T-helper 17 cell (primary cell): ENCODE data around the gene SV2B. TPM values are rescaled to one million over a fixed set of nuclear protein-coding genes. Genes with fewer than 3 reads are reported as not detected.
A peak's percentile ranks its signal among the peaks of the same experiment; 100 is the strongest.

Source experiments
- ATAC-seq: fragments of 150-1000 bp; cut with Tn5 transposase; 2 replicates; pipeline ENCODE4 v1.10.0; 2021; ENCODE audit warnings: mild to moderate bottlenecking, moderate library complexity
- DNase-seq, 3 donors: peaks; one replicate each; pipeline versions ENCODE4 v3.0.0 to v3.0.0-alpha.2; 2020 to 2021
- H3K9me3 ChIP-seq: one replicate; pipeline ENCODE4 v1.7.0; 2013; ENCODE audit warnings: low read length, mild to moderate bottlenecking; ENCODE audit not compliant: control insufficient read depth, poor library complexity, severe bottlenecking
- H3K27ac Mint-ChIP-seq: one replicate; pipeline ENCODE4 v1.8.0; 2022; ENCODE audit warnings: mild to moderate bottlenecking, moderate library complexity, mixed read lengths
- H3K27me3 Mint-ChIP-seq: one replicate; pipeline ENCODE4 v1.8.0; 2022; ENCODE audit warnings: mixed read lengths
- H3K36me3 Mint-ChIP-seq: one replicate; pipeline ENCODE4 v1.8.0; 2022; ENCODE audit warnings: low read depth, mixed read lengths
- H3K4me1 Mint-ChIP-seq: one replicate; pipeline ENCODE4 v1.8.0; 2022; ENCODE audit warnings: mild to moderate bottlenecking, mixed read lengths
- H3K4me3 Mint-ChIP-seq: one replicate; pipeline ENCODE4 v1.8.0; 2022; ENCODE audit warnings: mild to moderate bottlenecking, moderate library complexity, mixed read lengths
- total RNA-seq, 4 donors: library from RNA in 2 of 4; stranded (reverse) in 2 of 4; gene quantifications; one replicate each; pipeline ENCODE4 v1.2.3 and lab custom pipeline; 2022 to 2026

Gene SV2B
- total RNA-seq, 2 donors from 2014 or later, result 0.10 TPM; not detected in 1

- no peak for DNase-seq
Measured at GRCh38 chr15:91294344-91294743, 194.3 kb downstream of the SV2B start.

GRCh38 chr15:91294795-91295194 lies 194.7 kb downstream of the SV2B start:
- no peak for ATAC-seq
- no peaks in the 10 kb centered on the region for H3K9me3 ChIP-seq
- Mint-ChIP-seq H3K4me1 (no peaks in the 10 kb centered on the region), H3K27ac (no peak overlapping the region), H3K27me3 (peaks cover 31% of the 10 kb centered on the region), H3K4me3 (no peak overlapping the region), H3K36me3 (no peaks in the 10 kb centered on the region)
- DNase-seq, result no peak

More at GRCh38 chr15:91294344-91294743, 194.3 kb downstream of the SV2B start:
- Mint-ChIP-seq H3K27ac (no peak overlapping the region), H3K36me3 (no peaks in the 10 kb centered on the region), H3K4me1 (no peaks in the 10 kb centered on the region), H3K27me3 (peaks cover 35% of the 10 kb centered on the region), H3K4me3 (no peak overlapping the region)
- no peak for ATAC-seq
- no peaks in the 10 kb centered on the region for H3K9me3 ChIP-seq

- no peak for ATAC-seq
- H3K9me3 ChIP-seq, result no peaks in the 10 kb centered on the region
- no peak overlapping the region for H3K27ac Mint-ChIP-seq
- no peak for DNase-seq
- no peak overlapping the region for H3K4me3 Mint-ChIP-seq
- no peaks in the 10 kb centered on the region for H3K36me3 Mint-ChIP-seq
- peaks cover 6% of the 10 kb centered on the region for H3K4me1 Mint-ChIP-seq
- peaks cover 47% of the 10 kb centered on the region for H3K27me3 Mint-ChIP-seq
Measured at GRCh38 chr15:91298101-91298500, 198.0 kb downstream of the SV2B start.

GRCh38 chr15:91302588-91303439 lies 202.8 kb downstream of the SV2B start:
- no peaks in the 10 kb centered on the region for H3K9me3 ChIP-seq
- H3K4me1 Mint-ChIP-seq, result peaks cover 36% of the 10 kb centered on the region
- H3K4me3 Mint-ChIP-seq, result peak overlapping the region; percentile 25
- H3K27ac Mint-ChIP-seq, result no peak overlapping the region
- DNase-seq (peak in 1 of 3 donors; percentile 5), ATAC-seq (peak; percentile 65)
- peaks cover 59% of the 10 kb centered on the region for H3K27me3 Mint-ChIP-seq
- H3K36me3 Mint-ChIP-seq, result peaks cover 2% of the 10 kb centered on the region

- Mint-ChIP-seq H3K4me3 (no peak overlapping the region), H3K27ac (no peak overlapping the region), H3K36me3 (peaks cover 3% of the 10 kb centered on the region), H3K27me3 (peaks cover 56% of the 10 kb centered on the region), H3K4me1 (peaks cover 44% of the 10 kb centered on the region)
- no peaks in the 10 kb centered on the region for H3K9me3 ChIP-seq
- no peak for DNase-seq
- ATAC-seq, result no peak
Measured at GRCh38 chr15:91304210-91304609, 204.2 kb downstream of the SV2B start.

GRCh38 chr15:91304786-91305185 lies 204.7 kb downstream of the SV2B start:
- Mint-ChIP-seq H3K4me3 (no peak overlapping the region), H3K36me3 (peaks cover 6% of the 10 kb centered on the region), H3K27me3 (peaks cover 61% of the 10 kb centered on the region), H3K27ac (no peak overlapping the region), H3K4me1 (peaks cover 50% of the 10 kb centered on the region)
- DNase-seq, result no peak
- H3K9me3 ChIP-seq, result no peaks in the 10 kb centered on the region
- ATAC-seq, result no peak

GRCh38 chr15:91306144-91306543 lies 206.1 kb downstream of the SV2B start:
- H3K4me1 Mint-ChIP-seq, result peaks cover 51% of the 10 kb centered on the region
- no peak overlapping the region for H3K4me3 Mint-ChIP-seq
- H3K36me3 Mint-ChIP-seq, result peaks cover 6% of the 10 kb centered on the region
- H3K9me3 ChIP-seq, result no peaks in the 10 kb centered on the region
- H3K27ac Mint-ChIP-seq, result no peak overlapping the region
- DNase-seq (no peak), ATAC-seq (no peak)
- H3K27me3 Mint-ChIP-seq, result peaks cover 54% of the 10 kb centered on the region

- Mint-ChIP-seq H3K36me3 (peaks cover 6% of the 10 kb centered on the region), H3K27me3 (peaks cover 46% of the 10 kb centered on the region), H3K27ac (peak overlapping the region; percentile 24), H3K4me1 (peaks cover 60% of the 10 kb centered on the region), H3K4me3 (no peak overlapping the region)
- H3K9me3 ChIP-seq, result no peaks in the 10 kb centered on the region
- ATAC-seq (no peak), DNase-seq (no peak)
Measured at GRCh38 chr15:91307601-91308000, 207.5 kb downstream of the SV2B start.

- DNase-seq, result no peak
- H3K36me3 Mint-ChIP-seq, result peaks cover 6% of the 10 kb centered on the region
- peaks cover 57% of the 10 kb centered on the region for H3K4me1 Mint-ChIP-seq
- H3K9me3 ChIP-seq, result no peaks in the 10 kb centered on the region
- H3K27me3 Mint-ChIP-seq, result peaks cover 42% of the 10 kb centered on the region
- peak overlapping the region; percentile 21 for H3K4me3 Mint-ChIP-seq
- peak; percentile 47 for ATAC-seq
- peak overlapping the region; percentile 24 for H3K27ac Mint-ChIP-seq
Measured at GRCh38 chr15:91308199-91308598, 208.1 kb downstream of the SV2B start.

GRCh38 chr15:91308855-91309254 lies 208.8 kb downstream of the SV2B start:
- H3K4me1 Mint-ChIP-seq, result peaks cover 58% of the 10 kb centered on the region
- DNase-seq (no peak), ATAC-seq (no peak)
- peaks cover 6% of the 10 kb centered on the region for H3K36me3 Mint-ChIP-seq
- no peaks in the 10 kb centered on the region for H3K9me3 ChIP-seq
- peaks cover 38% of the 10 kb centered on the region for H3K27me3 Mint-ChIP-seq
- H3K27ac Mint-ChIP-seq, result no peak overlapping the region
- H3K4me3 Mint-ChIP-seq, result no peak overlapping the region

- peak; percentile 83 for ATAC-seq
- Mint-ChIP-seq H3K27me3 (peaks cover 18% of the 10 kb centered on the region), H3K27ac (peak overlapping the region; percentile 72), H3K4me1 (peaks cover 40% of the 10 kb centered on the region), H3K4me3 (peak overlapping the region; percentile 78), H3K36me3 (peaks cover 4% of the 10 kb centered on the region)
- no peak for DNase-seq
- H3K9me3 ChIP-seq, result no peaks in the 10 kb centered on the region
Measured at GRCh38 chr15:91311986-91312385, 211.9 kb downstream of the SV2B start.

GRCh38 chr15:91316126-91316525 lies 216.1 kb downstream of the SV2B start:
- Mint-ChIP-seq H3K4me1 (peaks cover 41% of the 10 kb centered on the region), H3K27me3 (no peaks in the 10 kb centered on the region), H3K36me3 (no peaks in the 10 kb centered on the region), H3K4me3 (peak overlapping the region; percentile 47), H3K27ac (peak overlapping the region; percentile 74)
- DNase-seq, result no peak
- H3K9me3 ChIP-seq, result no peaks in the 10 kb centered on the region
- ATAC-seq, result peak; percentile 69

GRCh38 chr15:91318516-91318915 lies 218.5 kb downstream of the SV2B start:
- Mint-ChIP-seq H3K4me3 (no peak overlapping the region), H3K27me3 (no peaks in the 10 kb centered on the region), H3K36me3 (no peaks in the 10 kb centered on the region), H3K4me1 (peaks cover 26% of the 10 kb centered on the region), H3K27ac (no peak overlapping the region)
- DNase-seq, result no peak
- no peaks in the 10 kb centered on the region for H3K9me3 ChIP-seq
- ATAC-seq, result no peak

- ATAC-seq (no peak), DNase-seq (no peak)
- no peak overlapping the region for H3K27ac Mint-ChIP-seq
- no peaks in the 10 kb centered on the region for H3K9me3 ChIP-seq
- peaks cover 26% of the 10 kb centered on the region for H3K4me1 Mint-ChIP-seq
- no peaks in the 10 kb centered on the region for H3K27me3 Mint-ChIP-seq
- no peak overlapping the region for H3K4me3 Mint-ChIP-seq
- no peaks in the 10 kb centered on the region for H3K36me3 Mint-ChIP-seq
Measured at GRCh38 chr15:91318931-91319330, 218.9 kb downstream of the SV2B start.
